ENCODE measurements around the gene GARIN3. TPM values are rescaled to one million over a fixed set of nuclear protein-coding genes. Genes with fewer than 3 reads are reported as not detected.

The GARIN3 gene
- total RNA-seq, 1 experiment from 2014 or later = not detected

- Mint-ChIP-seq H3K27ac (no peak overlapping the region), H3K27me3 (ENCODE audit: low read depth) (no peaks in the 10 kb centered on the region; the same call in none of the 2 replicates), H3K9me3 (peaks cover 1 to 3% of the 10 kb centered on the region in 2 experiments; a peak in 4 of 5 replicates), H3K36me3 (ENCODE audit: insufficient read depth in 1 of 3, low read depth in 3 of 3) (peaks cover 0 to 3% (median 0%) of the 10 kb centered on the region in 3 experiments; a peak in 2 of 7 replicates), H3K4me3 (no peak overlapping the region), H3K4me1 (peaks cover 16 to 19% of the 10 kb centered on the region in 2 experiments)
- no peak overlapping the region for H4K5ac ChIP-seq (ENCODE audit: insufficient read length, low read depth, low read length)
- H3K79me1 ChIP-seq (ENCODE audit: insufficient read depth, low read depth, low read length, poor library complexity, severe bottlenecking) = no peaks in the 10 kb centered on the region
- no peak overlapping the region for H2BK15ac ChIP-seq (ENCODE audit: low read depth, low read length)
- no peaks in the 10 kb centered on the region for H3K27me3 ChIP-seq (ENCODE audit: insufficient read depth, low read length)
- no CpG with 5 or more reads among the region's 4 CpGs for WGBS (ENCODE audit: extremely low coverage, insufficient read length, low lambda C conversion rate)
- H3K23ac ChIP-seq (ENCODE audit: insufficient read length, low read depth, low read length) = no peak overlapping the region
- H3K4me2 ChIP-seq (ENCODE audit: insufficient read depth, insufficient read length, low read length) = no peak overlapping the region
- H4K8ac ChIP-seq (replicated peaks; ENCODE audit: insufficient read length, low read depth, low read length) = no peak overlapping the region
- no peak for DNase-seq
- no peak overlapping the region for H2BK20ac ChIP-seq (ENCODE audit: low read depth, low read length, poor library complexity, severe bottlenecking)
- no peaks in the 10 kb centered on the region for H3K79me2 ChIP-seq (ENCODE audit: insufficient read depth, low read length)
- H2AFZ ChIP-seq (ENCODE audit: low read length) = no peak overlapping the region
- no peak overlapping the region for H3K56ac ChIP-seq (ENCODE audit: insufficient read length, low read depth, low read length)
- no peak overlapping the region for H4K91ac ChIP-seq (ENCODE audit: insufficient read length, low read depth, low read length)
- no peaks in the 10 kb centered on the region for H3K23me2 ChIP-seq (ENCODE audit: insufficient read length, low read depth, low read length, poor library complexity, severe bottlenecking)
- H3K4me1 ChIP-seq (ENCODE audit: insufficient read depth, low read length) = no peaks in the 10 kb centered on the region
- no peak overlapping the region for H2BK5ac ChIP-seq (ENCODE audit: insufficient read length, low read length)
- H4K20me1 ChIP-seq (ENCODE audit: control insufficient read depth, insufficient read depth, insufficient read length) = no peaks in the 10 kb centered on the region
- no peak overlapping the region for H3K27ac ChIP-seq (ENCODE audit: insufficient read length, low read depth, low read length)
- no peak overlapping the region for H3K18ac ChIP-seq (ENCODE audit: insufficient read length, low read depth, low read length)
- H3K9ac ChIP-seq (ENCODE audit: extremely low read depth, insufficient read length, low read length) = no peak overlapping the region
- no peaks in the 10 kb centered on the region for H3K9me3 ChIP-seq (ENCODE audit: control insufficient read depth, low read depth, low read length)
- no peak overlapping the region for H2BK12ac ChIP-seq (ENCODE audit: insufficient read length, low read depth, low read length)
- TF ChIP-seq CTCF (conservative IDR thresholded peaks at IDR 0.05) = no peak
- H2BK120ac ChIP-seq (ENCODE audit: low read depth, low read length, poor library complexity, severe bottlenecking) = no peak overlapping the region
- H3T11ph ChIP-seq (ENCODE audit: low read length) = no peak overlapping the region
- H3K4ac ChIP-seq (ENCODE audit: low read depth, low read length) = no peak overlapping the region
- no peak overlapping the region for H3K14ac ChIP-seq (ENCODE audit: insufficient read depth, low read length)
- H2AK5ac ChIP-seq (ENCODE audit: insufficient read length, low read length) = no peak overlapping the region
Measured at GRCh38 chr5:157165261-157165660, 803 bp downstream of the GARIN3 start.

Data from H9 (cell line).